Adrenal gland (tissue), 12 donors: ENCODE data around the gene CAPN11. TPM values are rescaled to one million over a fixed set of nuclear protein-coding genes. Genes with fewer than 3 reads are reported as not detected.

ENCODE experiments used
- DNase-seq, 7 donors: peaks; one replicate each; pipeline ENCODE4 v3.0.0-alpha.2; 2019 to 2020
- H3K27ac ChIP-seq, 5 donors: fragments of 200-600 bp; sonication (generic) in 4 of 5; 1 replicate in 3 of 5; 2 replicates in 2 of 5; pipeline versions ENCODE4 v1.5.1 to v1.8.0; 2016 to 2020; ENCODE audit warnings: mild to moderate bottlenecking in 1 of 5
- H3K27me3 ChIP-seq: fragments of 200-600 bp; 2 replicates; pipeline ENCODE4 v1.8.0; 2021
- H3K36me3 ChIP-seq, 2 donors: fragments of 200-600 bp; replicated peaks in 1 of 2; 1 replicate in 1 of 2; 2 replicates in 1 of 2; pipeline versions ENCODE4 v1.5.1 to v1.8.0; 2018 to 2022
- H3K4me1 ChIP-seq, 2 donors: fragments of 200-600 bp; replicated peaks in 1 of 2; 1 replicate in 1 of 2; 2 replicates in 1 of 2; pipeline versions ENCODE4 v1.5.1 to v1.8.0; 2018 to 2021
- H3K4me3 ChIP-seq, 4 donors: fragments of 200-600 bp; sonication (generic) in 3 of 4; one replicate each; pipeline ENCODE4 v1.5.1; 2016 to 2018
- H3K9me3 ChIP-seq, 3 donors: fragments of 200-600 bp; sonication (generic) in 1 of 3; replicated peaks in 1 of 3; 1 replicate in 2 of 3; 2 replicates in 1 of 3; pipeline versions ENCODE4 v1.5.1 to v1.8.0; 2016 to 2021
- POLR2A ChIP-seq, 2 donors: fragments of 450-650 bp; IDR thresholded peaks; one replicate each; pipeline ENCODE4 v1.6.1; 2017; ENCODE audit warnings: antibody characterized with exemption in 2 of 2, mild to moderate bottlenecking in 2 of 2, moderate library complexity in 1 of 2
- WGBS, 4 donors: extraction: QIAGEN DNeasy Blood & Tissue Kit in 2 of 4; methylation state at CpG; one replicate each; pipeline versions ENCODE4 v1.1.5 to v1.1.7; 2013 to 2017; 5-methylcytosine and 5-hydroxymethylcytosine counted together
- intact Hi-C, 2 donors: fragments of 100-400 bp; cut with DNase I; formaldehyde crosslinking; loops; one replicate each; pipeline versions ENCODE4 v1.14.1 to v1.15.0; 2022 to 2023
- polyA plus RNA-seq, 3 donors: library from polyadenylated mRNA; stranded (reverse); fragments of 200-250 nt in 2 of 3; fragments of 350-450 nt in 1 of 3; fragmentation: Illumina TruSeq in 1 of 3; extraction: RNeasy Lipid Tissue Mini Kit (QIAGEN cat#74804) in 1 of 3; gene quantifications; one replicate each; pipeline ENCODE4 v1.2.3, GENCODE V29; 2013 to 2014
- small RNA-seq, 2 donors: library from RNA; depleted of rRNA; stranded (forward); fragments of <200 nt; gene quantifications; one replicate each; pipeline ENCODE3, GENCODE V24; 2016
- total RNA-seq, 9 donors: library from RNA; depleted of rRNA in 4 of 9; stranded (reverse); fragments of >200 nt in 4 of 9; fragments of 120-200 nt in 1 of 9; fragmentation: NEBNext Ultra II Directional in 1 of 9; extraction: Animal tissue kit (Norgen Biotek cat#: 25700) in 1 of 9; gene quantifications; one replicate each; pipeline versions ENCODE4 v1.1.0 to v1.2.4, GENCODE V29; 2013 to 2023
- TF ChIP-seq, protein P1 (sequence below), 6 experiments: fragments of 450-650 bp in 4 of 6; fragments of 200-600 bp in 2 of 6; sonication (generic) in 1 of 6; IDR thresholded peaks; 1 replicate in 5 of 6; 2 replicates in 1 of 6; pipeline versions ENCODE4 v1.5.1 to v1.8.0; 2016 to 2021; ENCODE audit warnings: antibody characterized with exemption in 6 of 6, mild to moderate bottlenecking in 2 of 6, moderate library complexity in 1 of 6
- donor health status: healthy with polysubstance abuse.
- donor health status: Bipolar disorder and iron deficiency.
- donor health status: DM: yes; HTN: yes; CAD: no.
- donor health status: DM: no; HTN: no; CAD: no.
- donor health status: DM: no; HTN: no; CAD: no.
- donor health status: DM: yes; HTN: yes; CAD: no.

Gene CAPN11
- total and polyA plus RNA-seq, 12 donors = 0.14 to 2.4 (median 0.98) TPM; not detected in 2

DNA sequence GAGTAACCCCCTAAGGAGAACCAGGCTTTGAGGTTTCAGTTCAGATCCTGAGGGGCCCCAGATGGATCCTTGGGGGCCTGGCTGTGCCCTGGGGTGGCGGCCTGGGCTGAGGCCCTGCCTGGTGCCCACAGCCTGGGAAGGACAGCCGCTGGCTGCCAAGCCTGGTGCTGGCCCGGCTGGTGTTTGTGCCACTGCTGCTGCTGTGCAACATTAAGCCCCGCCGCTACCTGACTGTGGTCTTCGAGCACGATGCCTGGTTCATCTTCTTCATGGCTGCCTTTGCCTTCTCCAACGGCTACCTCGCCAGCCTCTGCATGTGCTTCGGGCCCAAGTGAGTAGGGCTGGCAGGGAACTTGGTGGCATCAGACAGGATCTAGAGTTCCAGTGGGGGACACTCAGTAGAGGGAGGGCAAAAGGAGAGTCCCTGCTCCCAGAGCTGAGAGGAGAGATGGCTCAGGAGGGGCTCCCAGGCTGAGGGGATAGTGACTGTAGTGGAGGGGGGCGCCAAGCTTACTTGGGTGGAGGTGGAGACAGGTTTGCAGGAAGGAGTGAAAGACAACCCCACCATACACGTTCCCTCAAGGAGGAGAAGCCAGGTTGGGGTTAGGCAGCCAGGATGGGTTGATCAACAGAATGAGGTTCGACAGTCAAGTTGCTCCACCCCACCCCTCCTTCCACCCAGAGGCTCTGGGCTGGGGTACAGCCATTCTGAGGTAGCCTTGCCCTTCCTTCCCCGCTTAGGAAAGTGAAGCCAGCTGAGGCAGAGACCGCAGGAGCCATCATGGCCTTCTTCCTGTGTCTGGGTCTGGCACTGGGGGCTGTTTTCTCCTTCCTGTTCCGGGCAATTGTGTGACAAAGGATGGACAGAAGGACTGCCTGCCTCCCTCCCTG lies 74.3 kb downstream of the CAPN11 start:
- H3K4me1 ChIP-seq = peaks cover 46 to 67% of the 10 kb centered on the region in 2 donors
- intact Hi-C loops = loop anchor here (5.0 to 10.0 kb wide), 3 partner anchors 61 to 138 kb away; no protein-coding TSS in a partner anchor
- peak in 1 of 7 donors; percentile 21 for DNase-seq

DNA sequence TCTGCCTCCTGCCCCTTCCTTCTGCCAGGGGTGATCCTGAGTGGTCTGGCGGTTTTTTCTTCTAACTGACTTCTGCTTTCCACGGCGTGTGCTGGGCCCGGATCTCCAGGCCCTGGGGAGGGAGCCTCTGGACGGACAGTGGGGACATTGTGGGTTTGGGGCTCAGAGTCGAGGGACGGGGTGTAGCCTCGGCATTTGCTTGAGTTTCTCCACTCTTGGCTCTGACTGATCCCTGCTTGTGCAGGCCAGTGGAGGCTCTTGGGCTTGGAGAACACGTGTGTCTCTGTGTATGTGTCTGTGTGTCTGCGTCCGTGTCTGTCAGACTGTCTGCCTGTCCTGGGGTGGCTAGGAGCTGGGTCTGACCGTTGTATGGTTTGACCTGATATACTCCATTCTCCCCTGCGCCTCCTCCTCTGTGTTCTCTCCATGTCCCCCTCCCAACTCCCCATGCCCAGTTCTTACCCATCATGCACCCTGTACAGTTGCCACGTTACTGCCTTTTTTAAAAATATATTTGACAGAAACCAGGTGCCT lies 75.0 kb downstream of the CAPN11 start:
- Histone ChIP-seq H3K36me3 (peaks cover 0 to 36% of the 10 kb centered on the region in 2 donors), H3K27ac (peak overlapping the region in 4 of 5 donors; percentile 59 to 98 (median 76)), H3K27me3 (no peaks in the 10 kb centered on the region), H3K9me3 (no peaks in the 10 kb centered on the region), H3K4me1 (peaks cover 42 to 60% of the 10 kb centered on the region in 2 donors), H3K4me3 (no peak overlapping the region)
- WGBS, 4 donors = 48 to 56% (median 54%) methylated on average over 5 to 14 of the region's 14 CpGs
- DNase-seq = peak in 5 of 7 donors; percentile 16 to 62 (median 33)
- TF ChIP-seq, protein P1, sequence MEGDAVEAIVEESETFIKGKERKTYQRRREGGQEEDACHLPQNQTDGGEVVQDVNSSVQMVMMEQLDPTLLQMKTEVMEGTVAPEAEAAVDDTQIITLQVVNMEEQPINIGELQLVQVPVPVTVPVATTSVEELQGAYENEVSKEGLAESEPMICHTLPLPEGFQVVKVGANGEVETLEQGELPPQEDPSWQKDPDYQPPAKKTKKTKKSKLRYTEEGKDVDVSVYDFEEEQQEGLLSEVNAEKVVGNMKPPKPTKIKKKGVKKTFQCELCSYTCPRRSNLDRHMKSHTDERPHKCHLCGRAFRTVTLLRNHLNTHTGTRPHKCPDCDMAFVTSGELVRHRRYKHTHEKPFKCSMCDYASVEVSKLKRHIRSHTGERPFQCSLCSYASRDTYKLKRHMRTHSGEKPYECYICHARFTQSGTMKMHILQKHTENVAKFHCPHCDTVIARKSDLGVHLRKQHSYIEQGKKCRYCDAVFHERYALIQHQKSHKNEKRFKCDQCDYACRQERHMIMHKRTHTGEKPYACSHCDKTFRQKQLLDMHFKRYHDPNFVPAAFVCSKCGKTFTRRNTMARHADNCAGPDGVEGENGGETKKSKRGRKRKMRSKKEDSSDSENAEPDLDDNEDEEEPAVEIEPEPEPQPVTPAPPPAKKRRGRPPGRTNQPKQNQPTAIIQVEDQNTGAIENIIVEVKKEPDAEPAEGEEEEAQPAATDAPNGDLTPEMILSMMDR (IDR thresholded peaks at IDR 0.05) = no peak
- intact Hi-C loops = loop anchor here (5.0 to 10.0 kb wide), 3 partner anchors 61 to 139 kb away; no protein-coding TSS in a partner anchor

More for the DNA sequence above, 74.3 kb downstream of the CAPN11 start:
- Histone ChIP-seq H3K27ac (peak overlapping the region in 4 of 5 donors; percentile 59 to 98 (median 76)), H3K27me3 (no peaks in the 10 kb centered on the region), H3K36me3 (peaks cover 0 to 36% of the 10 kb centered on the region in 2 donors), H3K4me3 (no peak overlapping the region), H3K9me3 (no peaks in the 10 kb centered on the region)
- WGBS, 4 donors = 77 to 89% (median 85%) methylated on average over 9 to 16 of the region's 16 CpGs
- no peak for TF ChIP-seq POLR2A (IDR thresholded peaks at IDR 0.05)
- TF ChIP-seq, protein P1 (IDR thresholded peaks at IDR 0.05) = no peak

Small RNA genes within 50 kb of the gene (small RNA-seq; reads per million reads assigned to genes)
- gene RN7SL811P = 0 reads per million in 2 donors

Other genes with a start within 250 kb of the CAPN11 start
- gene MRPL14, start 31.4 kb upstream of the CAPN11 start, total RNA-seq = 10 to 100 TPM; 29.0 to 94.6 (median 45.7) TPM
- gene MRPL14, start 31.4 kb upstream of the CAPN11 start, polyA plus RNA-seq = 10 to 100 TPM; 22.0 to 77.0 (median 64.4) TPM
- gene TMEM63B, start 31.3 kb upstream of the CAPN11 start, total RNA-seq = 10 to 100 TPM; 27.0 to 51.7 (median 37.2) TPM
- gene TMEM63B, start 31.3 kb upstream of the CAPN11 start, polyA plus RNA-seq = 10 to 100 TPM; 18.1 to 49.8 (median 33.2) TPM
- under 1 TPM in 1 of 9 donors, not detected in 8; 0.39 TPM for gene MYMX, start 58.1 kb downstream of the CAPN11 start, total RNA-seq
- under 1 TPM in 1 of 3 donors, not detected in 2; 0.94 TPM for gene MYMX, start 58.1 kb downstream of the CAPN11 start, polyA plus RNA-seq
- gene SLC29A1, start 64.8 kb downstream of the CAPN11 start, total RNA-seq = 100 to 1,000 TPM in 8 of 9 donors, 10 to 100 TPM in 1; 48.6 to 356 (median 162) TPM
- 100 to 1,000 TPM in 2 of 3 donors, 10 to 100 TPM in 1; 51.9 to 113 (median 108) TPM for gene SLC29A1, start 64.8 kb downstream of the CAPN11 start, polyA plus RNA-seq
- 1,000 to 10,000 TPM in 4 of 9 donors, 100 to 1,000 TPM in 5; 692 to 1,671 (median 883) TPM for gene HSP90AB1, start 88.3 kb downstream of the CAPN11 start, total RNA-seq
- gene HSP90AB1, start 88.3 kb downstream of the CAPN11 start, polyA plus RNA-seq = 1,000 to 10,000 TPM in 1 of 3 donors, 100 to 1,000 TPM in 2; 275 to 2,249 (median 420) TPM
- gene SLC35B2, start 98.7 kb downstream of the CAPN11 start, total RNA-seq = 10 to 100 TPM; 48.5 to 79.8 (median 61.0) TPM
- gene SLC35B2, start 98.7 kb downstream of the CAPN11 start, polyA plus RNA-seq = 10 to 100 TPM; 12.7 to 37.5 (median 19.3) TPM
- 10 to 100 TPM in 5 of 9 donors, 1 to 10 TPM in 4; 4.8 to 31.2 (median 10.2) TPM for gene NFKBIE, start 106.7 kb downstream of the CAPN11 start, total RNA-seq
- gene NFKBIE, start 106.7 kb downstream of the CAPN11 start, polyA plus RNA-seq = 10 to 100 TPM in 2 of 3 donors, 1 to 10 TPM in 1; 5.8 to 17.0 (median 10.5) TPM
- gene TMEM151B, start 111.6 kb downstream of the CAPN11 start, total RNA-seq = 1 to 10 TPM in 2 of 9 donors, under 1 TPM in 5, not detected in 2; 0.07 to 3.3 (median 0.67) TPM
- gene TMEM151B, start 111.6 kb downstream of the CAPN11 start, polyA plus RNA-seq = 1 to 10 TPM in 2 of 3 donors, under 1 TPM in 1; 0.88 to 3.9 (median 1.2) TPM
- 10 to 100 TPM in 5 of 9 donors, 1 to 10 TPM in 4; 7.4 to 15.9 (median 11.1) TPM for gene AARS2, start 154.5 kb downstream of the CAPN11 start, total RNA-seq
- 10 to 100 TPM in 1 of 3 donors, 1 to 10 TPM in 2; 5.3 to 10.1 (median 6.2) TPM for gene AARS2, start 154.5 kb downstream of the CAPN11 start, polyA plus RNA-seq
- not detected for gene SPATS1, start 183.8 kb downstream of the CAPN11 start, total RNA-seq
- gene SPATS1, start 183.8 kb downstream of the CAPN11 start, polyA plus RNA-seq = under 1 TPM in 1 of 3 donors, not detected in 2; 0.15 TPM
- gene CDC5L, start 228.9 kb downstream of the CAPN11 start, total RNA-seq = 10 to 100 TPM; 13.8 to 39.3 (median 20.8) TPM
- gene CDC5L, start 228.9 kb downstream of the CAPN11 start, polyA plus RNA-seq = 10 to 100 TPM in 1 of 3 donors, 1 to 10 TPM in 2; 5.6 to 33.6 (median 5.9) TPM